ENCODE data around the gene SLC12A8. TPM values are rescaled to one million over a fixed set of nuclear protein-coding genes. Genes with fewer than 3 reads are reported as not detected.

The SLC12A8 gene
- total and polyA plus RNA-seq, 9 of the 15 experiments (the other 6 are each of a cell fraction or from before 2014, with no cell fraction given): 0.04 to 0.33 (median 0.09) TPM; not detected in 4

DNA sequence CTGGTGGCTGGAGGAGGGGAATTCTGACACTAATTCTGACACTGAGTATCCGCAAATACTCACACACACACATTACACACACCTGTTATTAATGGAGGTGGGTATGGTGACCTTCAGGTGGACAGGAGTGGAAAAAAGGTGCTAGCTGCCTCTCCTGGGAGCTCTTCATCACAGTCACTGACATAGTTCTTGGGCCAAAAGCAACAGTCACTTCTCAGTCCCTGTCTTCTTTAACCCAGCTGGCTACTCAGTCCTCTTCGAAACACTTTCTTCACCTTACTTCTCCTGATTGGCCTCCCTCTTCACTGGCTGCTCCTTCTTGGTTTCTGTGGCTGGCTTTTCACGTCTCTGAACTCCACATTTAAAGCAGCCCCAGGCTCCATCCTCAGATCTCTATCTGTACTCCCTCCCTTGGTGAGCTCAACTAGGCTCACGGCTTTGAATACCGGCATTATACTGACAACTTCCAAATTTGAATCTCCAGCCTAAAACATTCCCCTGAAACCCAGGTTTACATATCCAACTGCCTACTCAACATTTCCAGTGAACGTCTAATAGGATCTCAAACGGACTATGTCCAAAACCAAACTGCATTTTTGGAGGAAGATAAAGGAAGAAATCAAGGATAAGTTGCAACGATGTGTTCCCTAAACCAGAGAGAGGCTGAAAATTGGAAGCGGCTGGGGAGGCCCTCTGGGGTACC lies 103.6 kb downstream of the SLC12A8 start:
- Histone ChIP-seq H3K9me3 (replicated peaks; ENCODE audit: control insufficient read depth, insufficient read depth, low read depth, low read length) (no peaks in the 10 kb centered on the region), H3K4me3 (no peak overlapping the region), H3K4me1 (replicated peaks in 1 of 2; ENCODE audit: control insufficient read depth in 2 of 2, insufficient read depth in 2 of 2, low read length in 2 of 2) (no peaks in the 10 kb centered on the region; a peak in 2 of 5 replicates), H3K9me1 (ENCODE audit: control insufficient read depth, insufficient read depth, low read length) (no peaks in the 10 kb centered on the region), H4K20me1 (replicated peaks; ENCODE audit: control insufficient read depth, insufficient read depth, low read length) (no peaks in the 10 kb centered on the region), H2AFZ (ENCODE audit: low read depth, low read length) (no peak overlapping the region), H3K36me3 (ENCODE audit: control insufficient read depth, insufficient read depth, low read length) (no peaks in the 10 kb centered on the region), H3K79me2 (ENCODE audit: control insufficient read depth, insufficient read depth, low read length) (no peaks in the 10 kb centered on the region), H3K27me3 (ENCODE audit: control insufficient read depth in 2 of 2, insufficient read depth in 2 of 2, low read length in 2 of 2) (peaks cover 0 to 4% of the 10 kb centered on the region in 2 experiments; a peak in 1 of 5 replicates), H3K27ac (ENCODE audit: extremely low read depth, low read depth, low read length) (no peak overlapping the region), H3K4me2 (ENCODE audit: insufficient read depth, low read length) (no peak overlapping the region), H3K9ac (ENCODE audit: insufficient read depth in 1 of 2, low read depth in 2 of 2, low read length in 2 of 2) (no peak overlapping the region)
- no peak for DNase-seq (ENCODE audit: extremely low read depth in 1 of 4, low spot score in 3 of 4)
- CTCF ChIA-PET (ENCODE audit: low intra/inter-chr PET ratio): no interaction called here
- POLR2A ChIA-PET: interaction anchor here (1.5 kb wide), 1 partner anchor 11 kb away, joined by 7 read pairs; no protein-coding TSS in a partner anchor
- in situ Hi-C loops (cut with MboI) (no loop called here), intact Hi-C loops (cut with micrococcal nuclease) (no loop called here)
- TF ChIP-seq CTCFL (IDR thresholded peaks at IDR 0.05; ENCODE audit: borderline replicate concordance, insufficient read depth, low read depth, low read length, poor library complexity, severe bottlenecking) (no peak), ETS2 (tag; IDR thresholded peaks at IDR 0.05; ENCODE audit: borderline replicate concordance, poor library complexity, severe bottlenecking) (no peak), ZNF133 (CRISPR knock-in tag; IDR thresholded peaks at IDR 0.05) (no peak)
- 2% methylated on average over 9 of the region's 9 CpGs for WGBS (ENCODE audit: insufficient coverage, low coverage, missing lambda C conversion rate)
- BruUV-seq (replicated peaks): no TSS peak
- no peak for ATAC-seq
- FAIRE-seq: no peak
